ENCODE data around the gene CASZ1.

Gene CASZ1

DNA sequence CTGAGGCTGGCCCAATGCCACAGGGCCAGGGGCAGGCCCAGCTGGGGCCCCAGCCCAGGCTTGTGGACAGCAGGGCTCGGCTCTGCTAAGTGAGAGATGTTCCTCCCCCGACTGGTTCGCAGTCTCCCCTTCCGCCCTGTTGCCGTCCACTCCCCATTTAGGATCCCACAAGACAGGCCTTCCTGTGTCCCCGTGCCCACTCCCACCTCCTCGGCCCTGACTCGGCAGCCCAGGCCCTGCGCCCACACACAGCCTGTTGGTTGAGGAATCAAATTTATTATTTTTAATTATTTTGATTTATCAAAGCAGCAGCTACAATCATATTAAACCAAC lies 78.4 kb downstream of the CASZ1 start:
- H3K4me3 ChIP-seq (replicated peaks; ENCODE audit: low read depth, low read length): no peak overlapping the region
- DNase-seq (ENCODE audit: extremely low read depth, low read depth): no peak
- TF ChIP-seq, protein P1, sequence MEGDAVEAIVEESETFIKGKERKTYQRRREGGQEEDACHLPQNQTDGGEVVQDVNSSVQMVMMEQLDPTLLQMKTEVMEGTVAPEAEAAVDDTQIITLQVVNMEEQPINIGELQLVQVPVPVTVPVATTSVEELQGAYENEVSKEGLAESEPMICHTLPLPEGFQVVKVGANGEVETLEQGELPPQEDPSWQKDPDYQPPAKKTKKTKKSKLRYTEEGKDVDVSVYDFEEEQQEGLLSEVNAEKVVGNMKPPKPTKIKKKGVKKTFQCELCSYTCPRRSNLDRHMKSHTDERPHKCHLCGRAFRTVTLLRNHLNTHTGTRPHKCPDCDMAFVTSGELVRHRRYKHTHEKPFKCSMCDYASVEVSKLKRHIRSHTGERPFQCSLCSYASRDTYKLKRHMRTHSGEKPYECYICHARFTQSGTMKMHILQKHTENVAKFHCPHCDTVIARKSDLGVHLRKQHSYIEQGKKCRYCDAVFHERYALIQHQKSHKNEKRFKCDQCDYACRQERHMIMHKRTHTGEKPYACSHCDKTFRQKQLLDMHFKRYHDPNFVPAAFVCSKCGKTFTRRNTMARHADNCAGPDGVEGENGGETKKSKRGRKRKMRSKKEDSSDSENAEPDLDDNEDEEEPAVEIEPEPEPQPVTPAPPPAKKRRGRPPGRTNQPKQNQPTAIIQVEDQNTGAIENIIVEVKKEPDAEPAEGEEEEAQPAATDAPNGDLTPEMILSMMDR (IDR thresholded peaks at IDR 0.05; ENCODE audit: low read depth, low read length, missing control alignments): no peak

DNA sequence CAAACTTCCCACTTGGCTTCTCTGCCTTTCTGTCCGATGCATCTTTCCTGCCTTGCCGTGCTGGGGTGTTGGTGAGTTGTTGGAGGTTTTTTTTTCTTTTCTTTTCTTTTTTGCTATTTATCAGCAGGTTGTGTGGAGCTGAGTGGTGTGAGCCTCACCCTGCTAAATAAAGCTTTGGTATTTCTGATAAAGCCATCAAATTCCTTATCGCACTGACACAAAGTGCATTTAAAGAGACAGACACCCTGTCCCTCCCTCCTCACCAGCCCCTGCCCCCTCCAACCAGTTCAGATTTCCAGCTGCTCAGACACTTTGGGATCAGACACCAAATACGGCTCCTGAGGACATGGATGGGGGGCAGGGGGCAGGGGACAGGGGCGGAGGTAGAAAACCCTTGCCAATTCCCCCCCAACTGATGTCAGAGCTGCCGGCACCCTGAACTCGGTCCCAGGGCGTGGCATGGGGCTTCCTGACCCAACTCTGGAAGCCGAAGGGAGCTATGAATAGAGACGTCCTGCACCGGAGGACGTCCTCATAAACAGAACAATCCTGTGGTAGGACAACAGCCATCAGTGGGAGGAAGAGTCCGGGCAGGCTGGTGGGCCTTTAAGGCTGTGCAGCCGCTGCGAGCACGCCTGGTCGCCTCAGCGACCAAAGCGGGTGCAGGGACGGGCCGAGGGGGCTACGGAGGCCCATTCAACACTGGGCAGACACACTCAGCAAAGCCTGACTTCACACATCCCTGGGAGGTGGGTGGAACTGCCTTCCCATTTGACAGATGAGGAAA lies 79.0 kb downstream of the CASZ1 start:
- TF ChIP-seq, protein P1 (IDR thresholded peaks at IDR 0.05; ENCODE audit: low read depth, low read length, missing control alignments): no peak
- no peak overlapping the region for H3K4me3 ChIP-seq (replicated peaks; ENCODE audit: low read depth, low read length)
- DNase-seq (ENCODE audit: extremely low read depth, low read depth): no peak

DNA sequence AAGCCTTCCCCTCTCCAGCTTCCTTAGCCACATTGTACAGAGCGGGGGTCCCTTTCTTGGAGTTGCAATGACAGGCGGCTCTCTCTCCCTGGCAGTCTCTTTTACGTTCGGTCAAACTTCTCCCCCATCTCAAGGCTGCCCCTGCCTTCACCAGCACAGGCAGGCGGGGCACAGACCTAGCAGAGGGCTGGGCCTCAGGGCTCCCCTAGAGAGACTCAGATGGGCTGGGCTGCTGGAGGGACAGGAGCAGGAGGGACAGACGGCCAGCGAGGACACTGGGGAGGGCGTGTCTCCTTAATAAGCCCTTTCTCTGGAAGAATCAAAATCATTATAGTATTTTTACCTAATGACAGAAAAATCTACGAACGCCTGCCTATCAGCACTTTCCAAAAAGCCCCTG lies 79.6 kb downstream of the CASZ1 start:
- no peak overlapping the region for H3K4me3 ChIP-seq (replicated peaks; ENCODE audit: low read depth, low read length)
- DNase-seq (ENCODE audit: extremely low read depth, low read depth): no peak
- TF ChIP-seq, protein P1 (IDR thresholded peaks at IDR 0.05; ENCODE audit: low read depth, low read length, missing control alignments): no peak

DNA sequence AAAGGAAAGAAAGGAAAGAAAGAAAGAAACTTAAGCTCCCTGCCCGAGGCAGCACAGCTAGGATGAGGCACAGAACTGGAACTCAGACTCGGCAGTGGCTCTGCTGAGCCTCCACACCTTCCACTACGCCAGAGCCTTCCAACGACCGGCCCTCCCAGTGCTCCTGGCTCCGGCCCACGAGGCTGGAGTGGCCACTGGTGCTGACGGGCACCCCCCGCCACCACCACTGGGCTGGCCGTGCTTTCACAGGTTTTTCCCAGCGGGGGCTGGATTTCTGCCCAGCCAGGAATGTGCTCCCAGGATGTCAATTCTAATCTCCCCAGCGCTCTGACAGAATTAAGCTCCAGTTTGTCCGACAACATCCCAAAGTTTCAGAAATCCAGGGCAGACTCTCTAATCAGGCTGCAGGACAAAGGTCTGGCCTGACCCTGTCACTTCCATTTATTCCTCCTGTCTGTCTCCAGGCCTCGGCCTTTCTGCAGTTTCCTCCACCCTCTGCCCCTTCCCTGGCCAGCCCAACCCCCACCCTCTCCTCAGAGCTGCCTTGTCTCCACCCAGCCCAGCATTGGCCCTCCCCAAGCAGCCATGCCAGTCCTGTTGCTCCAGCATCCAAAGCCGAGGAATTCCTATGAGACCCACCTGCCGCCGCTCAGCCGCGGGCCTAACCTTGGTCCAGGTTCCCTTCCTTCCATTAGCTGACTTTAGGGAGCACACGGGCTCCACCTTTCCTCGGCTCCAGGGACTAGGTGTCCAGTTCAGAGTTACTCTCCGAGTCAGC lies 81.9 kb downstream of the CASZ1 start:
- DNase-seq (ENCODE audit: extremely low read depth, low read depth): no peak
- H3K4me3 ChIP-seq (replicated peaks; ENCODE audit: low read depth, low read length): no peak overlapping the region
- TF ChIP-seq, protein P1 (IDR thresholded peaks at IDR 0.05; ENCODE audit: low read depth, low read length, missing control alignments): no peak

DNA sequence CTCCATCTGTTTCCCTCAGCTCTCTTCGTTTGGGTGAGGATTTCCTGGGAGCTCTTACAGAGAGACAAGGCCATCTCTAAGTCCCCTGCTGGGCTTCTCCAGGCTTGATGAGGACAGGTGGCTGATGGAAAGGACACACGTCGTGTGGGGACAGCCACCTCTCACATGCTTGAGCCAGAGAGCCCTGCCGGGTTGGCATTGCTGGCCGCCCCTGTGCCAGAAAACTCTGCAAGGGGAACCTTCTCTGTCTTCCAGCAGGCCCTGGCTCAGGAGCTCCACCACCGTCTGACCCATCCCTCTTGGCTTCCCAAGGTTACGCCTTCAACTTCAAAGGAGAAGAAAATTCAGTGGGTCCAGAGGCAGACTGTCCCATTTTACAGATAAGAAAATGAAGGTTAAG lies 82.8 kb downstream of the CASZ1 start:
- H3K4me3 ChIP-seq (replicated peaks; ENCODE audit: low read depth, low read length): no peak overlapping the region
- TF ChIP-seq, protein P1 (IDR thresholded peaks at IDR 0.05; ENCODE audit: low read depth, low read length, missing control alignments): no peak
- no peak for DNase-seq (ENCODE audit: extremely low read depth, low read depth)

DNA sequence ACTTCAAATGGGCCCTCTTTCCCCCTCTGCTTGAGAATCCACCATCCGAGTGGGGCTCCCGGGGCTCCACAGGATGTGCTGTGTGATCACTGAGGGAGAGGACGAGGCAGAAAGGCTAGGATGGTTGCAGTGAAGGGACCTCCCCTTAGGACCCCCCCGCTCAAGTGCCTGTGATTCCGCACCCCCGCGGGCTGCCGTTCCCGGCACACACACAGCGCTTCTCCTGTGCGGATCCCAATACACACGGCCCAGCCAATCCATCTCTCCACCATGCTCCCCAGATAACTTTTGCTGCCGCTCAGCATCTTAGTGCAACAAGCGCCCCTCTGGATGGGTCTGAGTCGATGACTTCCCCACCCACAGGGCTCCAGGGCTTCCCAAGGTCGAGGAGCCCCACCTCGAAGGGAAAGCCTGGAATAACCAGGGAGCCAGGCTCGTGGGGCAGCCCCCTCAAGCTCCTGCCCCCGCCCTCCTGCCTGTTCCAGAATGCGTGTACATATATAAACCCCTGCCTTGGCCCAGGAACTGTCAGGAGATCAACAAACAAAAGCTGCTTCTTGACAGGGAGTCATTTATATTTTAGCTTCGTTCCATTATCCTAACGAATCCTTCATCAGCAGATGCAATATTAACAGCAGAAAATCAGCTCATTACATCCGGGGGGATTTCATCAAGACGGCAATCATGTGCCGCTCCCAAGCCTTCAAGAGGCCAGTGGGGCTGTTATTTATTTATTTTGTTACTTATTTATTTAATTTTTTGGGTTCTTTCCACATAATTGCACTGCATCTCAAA lies 83.7 kb downstream of the CASZ1 start:
- no peak overlapping the region for H3K4me3 ChIP-seq (replicated peaks; ENCODE audit: low read depth, low read length)
- TF ChIP-seq, protein P1 (IDR thresholded peaks at IDR 0.05; ENCODE audit: low read depth, low read length, missing control alignments): no peak

More for the DNA sequence above, 83.7 kb downstream of the CASZ1 start:
- no peak for DNase-seq (ENCODE audit: extremely low read depth, low read depth)

Data from HFF-Myc (cell line).